HepG2 (cell line): ENCODE measurements around the gene SMARCA2. TPM values are rescaled to one million over a fixed set of nuclear protein-coding genes. Genes with fewer than 3 reads are reported as not detected.

Experiments used
- ATAC-seq: fragments of 200-7000 bp; cut with Tn5 transposase; 3 replicates; pipeline ENCODE4 v1.9.1; 2020; ENCODE audit warnings: mild to moderate bottlenecking, moderate library complexity
- BruUV-seq: library from RNA; stranded (reverse); fragments of 400-500 nt; replicated peaks from 2 replicates; lab custom pipeline; 2021; lab: Mats Ljungman, UMichigan
- CTCF ChIA-PET: fragments of 300-600 bp; formaldehyde crosslinking; extraction: SDS; loops from one replicate; lab custom pipeline; 2021; ENCODE audit warnings: low total read pairs, inconsistent platforms, low intra/inter-chr PET ratio; lab: Yijun Ruan, JAX
- POLR2A ChIA-PET: fragments of 350-600 bp; sonication (Branson Sonifier 250); formaldehyde crosslinking; loops from one replicate; lab custom pipeline; 2020; ENCODE audit warnings: antibody characterized with exemption, inconsistent platforms; lab: Yijun Ruan, JAX
- DNase-seq: peaks from one replicate; pipeline ENCODE4 v3.0.0-alpha.2; 2015; ENCODE audit warnings: low spot score
- FAIRE-seq: peaks from 3 replicates; lab custom pipeline; 2011; peaks lifted over from hg19 to GRCh38; lab: Jason Lieb, UNC
- H2AFZ ChIP-seq: one replicate; pipeline ENCODE4 v1.6.1; 2011; ENCODE audit warnings: low read length, inconsistent platforms
- H3K27ac ChIP-seq: fragments of 300-600 bp; 3 replicates; pipeline ENCODE4 v1.8.0; 2011; ENCODE audit warnings: mixed run types, mild to moderate bottlenecking, mixed read lengths, low read length, inconsistent platforms; ENCODE audit not compliant: insufficient read depth; ENCODE audit errors: extremely low read length
- H3K27me3 ChIP-seq, 2 experiments: fragments of 200-600 bp in 1 of 2; 2 replicates in 1 of 2; 3 replicates in 1 of 2; pipeline versions ENCODE4 v1.6.0 to v1.8.0; 2011; ENCODE audit warnings: low read length in 2 of 2, mild to moderate bottlenecking in 2 of 2, moderate library complexity in 2 of 2, inconsistent platforms in 1 of 2; ENCODE audit not compliant: insufficient read depth in 2 of 2, control insufficient read depth in 1 of 2
- H3K36me3 ChIP-seq, 2 experiments: fragments of 200-600 bp in 1 of 2; replicated peaks in 1 of 2; 2 replicates in 1 of 2; 3 replicates in 1 of 2; pipeline versions ENCODE4 v1.5.1 to v1.8.0; 2011; ENCODE audit warnings: low read length in 2 of 2, inconsistent platforms in 1 of 2; ENCODE audit not compliant: insufficient read depth in 2 of 2, control insufficient read depth in 1 of 2
- H3K4me1 ChIP-seq: 2 replicates; pipeline ENCODE4 v1.5.1; 2012; ENCODE audit warnings: low read length, inconsistent platforms; ENCODE audit not compliant: insufficient read depth
- H3K4me2 ChIP-seq: 2 replicates; pipeline ENCODE4 v1.6.0; 2011; ENCODE audit warnings: low read depth, low read length, inconsistent platforms
- H3K4me3 ChIP-seq, 3 experiments: fragments of 200-600 bp in 1 of 3; sonication (generic), shearing (Covaris generic) in 1 of 3; replicated peaks in 1 of 3; 2 replicates each; pipeline ENCODE4 v1.5.1; 2011 to 2016; ENCODE audit warnings: low read length in 3 of 3, inconsistent platforms in 2 of 3, low read depth in 2 of 3, mild to moderate bottlenecking in 2 of 3, control low read depth in 1 of 3, mixed read lengths in 1 of 3; ENCODE audit not compliant: insufficient read depth in 1 of 3
- H3K79me2 ChIP-seq: one replicate; pipeline ENCODE4 v1.6.1; 2011; ENCODE audit warnings: low read length, inconsistent platforms; ENCODE audit not compliant: insufficient read depth
- H3K9ac ChIP-seq: 2 replicates; pipeline ENCODE4 v1.6.0; 2011; ENCODE audit warnings: mild to moderate bottlenecking, low read depth, low read length, inconsistent platforms; ENCODE audit not compliant: insufficient read depth
- H3K9me3 ChIP-seq: 2 replicates; pipeline ENCODE4 v1.5.1; 2012; ENCODE audit warnings: mild to moderate bottlenecking, low read length
- H4K20me1 ChIP-seq: 2 replicates; pipeline ENCODE4 v1.6.0; 2011; ENCODE audit warnings: inconsistent platforms, mild to moderate bottlenecking, low read length, moderate library complexity; ENCODE audit not compliant: insufficient read depth
- CBFB ChIP-seq: sonication (generic); formaldehyde crosslinking; IDR thresholded peaks from 2 replicates; pipeline ENCODE4 v1.4.0; 2020; ENCODE audit warnings: missing genetic modification reagents
- HHEX ChIP-seq: IDR thresholded peaks from 2 replicates; pipeline ENCODE4 v1.6.1; 2016; ENCODE audit warnings: control low read depth
- HNF1B ChIP-seq: sonication (generic); formaldehyde crosslinking; IDR thresholded peaks from 2 replicates; pipeline ENCODE4 v1.5.1; 2020; ENCODE audit warnings: mild to moderate bottlenecking, moderate library complexity, missing genetic modification reagents
- MEIS1 ChIP-seq: sonication (generic); formaldehyde crosslinking; IDR thresholded peaks from 2 replicates; pipeline ENCODE4 v1.9.0; 2021; ENCODE audit warnings: mild to moderate bottlenecking, missing genetic modification reagents, moderate library complexity, borderline replicate concordance
- NFE2L2 ChIP-seq: fragments of 150-350 bp; IDR thresholded peaks from 2 replicates; pipeline ENCODE4 v1.6.1; 2014; ENCODE audit warnings: low read length
- TAF1 ChIP-seq: sonication (generic); formaldehyde crosslinking; IDR thresholded peaks from 2 replicates; pipeline ENCODE4 v1.4.0; 2020; ENCODE audit warnings: missing genetic modification reagents
- TFAP4 ChIP-seq: sonication (generic); IDR thresholded peaks from 2 replicates; pipeline ENCODE4 v1.6.1; 2016; ENCODE audit warnings: low read depth, borderline replicate concordance
- TIGD3 ChIP-seq: sonication (generic); formaldehyde crosslinking; IDR thresholded peaks from 2 replicates; pipeline ENCODE4 v1.5.1; 2020; ENCODE audit warnings: mild to moderate bottlenecking, missing genetic modification reagents, borderline replicate concordance
- ZNF10 ChIP-seq: sonication (generic); formaldehyde crosslinking; IDR thresholded peaks from 2 replicates; pipeline ENCODE4 v1.4.0; 2020; ENCODE audit warnings: mild to moderate bottlenecking, low read depth, missing genetic modification reagents, borderline replicate concordance
- ZNF12 ChIP-seq: sonication (generic); formaldehyde crosslinking; IDR thresholded peaks from 2 replicates; pipeline ENCODE4 v1.5.0; 2020; ENCODE audit warnings: missing genetic modification reagents
- WGBS: methylation state at CpG from one replicate; pipeline ENCODE4 v1.1.6; 2017; ENCODE audit warnings: low lambda C conversion rate; 5-methylcytosine and 5-hydroxymethylcytosine counted together
- in situ Hi-C: cut with HindIII; loops from 2 replicates; pipeline ENCODE4 v1.10.0; 2017; ENCODE audit warnings: low pct_unique_long_range_greater_than_20kb; ENCODE audit not compliant: extremely low pct_ligation_motif_present
- intact Hi-C: fragments of 100-400 bp; cut with micrococcal nuclease; formaldehyde crosslinking; loops from one replicate; pipeline ENCODE4 v1.10.0; 2022; ENCODE audit not compliant: unreplicated experiment
- polyA plus RNA-seq, 8 experiments: library from polyadenylated mRNA; depleted of rRNA in 3 of 8; stranded (reverse) in 7 of 8; unstranded in 1 of 8; fragments of >200 nt; fragmentation: Illumina TruSeq in 4 of 8; extraction: Trizol in 4 of 8; gene quantifications; 2 replicates each; pipeline versions ENCODE4 v1.2.1 to v1.2.3, GENCODE V29; 2011 to 2016; ENCODE audit warnings: low read depth in 4 of 8, missing spikeins in 1 of 8, mixed read lengths in 1 of 8; ENCODE audit not compliant: insufficient read depth in 1 of 8
- total RNA-seq, 5 experiments: library from RNA; depleted of rRNA; stranded (reverse); fragments of >200 nt; fragmentation: Illumina TruSeq; extraction: Trizol; gene quantifications; 2 replicates each; pipeline ENCODE4 v1.2.3, GENCODE V29; 2016; ENCODE audit warnings: low read depth in 1 of 5
- TF ChIP-seq, protein P1 (sequence below): sonication (generic); formaldehyde crosslinking; IDR thresholded peaks from 2 replicates; pipeline ENCODE4 v1.4.0; 2020; ENCODE audit warnings: missing genetic modification reagents, borderline replicate concordance
- TF ChIP-seq, protein P2 (sequence below): sonication (generic); formaldehyde crosslinking; IDR thresholded peaks from 2 replicates; pipeline ENCODE4 v1.5.1; 2020; ENCODE audit warnings: mild to moderate bottlenecking, missing genetic modification reagents, moderate library complexity
- TF ChIP-seq, protein P3 (sequence below): IDR thresholded peaks from 2 replicates; pipeline ENCODE4 v1.6.1; 2016

SMARCA2 gene
- total and polyA plus RNA-seq, 2 of the 13 experiments (the other 11 are each of a cell fraction or from before 2014, with no cell fraction given) = 22.5 to 23.7 TPM

- H3K9me3 ChIP-seq = no peaks in the 10 kb centered on the region
- H3K27me3 ChIP-seq = no peaks in the 10 kb centered on the region
- no peak overlapping the region for H2AFZ ChIP-seq
- in situ Hi-C loops (no loop called here), intact Hi-C loops (no loop called here)
- FAIRE-seq (no peak), DNase-seq (no peak), ATAC-seq (no peak)
- 35% methylated on average over 1 of the region's 1 CpG for WGBS
- no peak overlapping the region for H3K4me3 ChIP-seq
- CTCF ChIA-PET = no interaction called here
- H4K20me1 ChIP-seq = no peaks in the 10 kb centered on the region
- H3K27ac ChIP-seq = no peak overlapping the region
- H3K4me2 ChIP-seq = no peak overlapping the region
- H3K36me3 ChIP-seq = no peaks in the 10 kb centered on the region
- no peak overlapping the region for H3K9ac ChIP-seq
- H3K79me2 ChIP-seq = no peaks in the 10 kb centered on the region
- no TSS peak for BruUV-seq
- peaks cover 16% of the 10 kb centered on the region for H3K4me1 ChIP-seq
- POLR2A ChIA-PET = no interaction called here
- TF ChIP-seq CBFB (CRISPR knock-in tag) (no peak), ZNF12 (CRISPR knock-in tag) (no peak), TIGD3 (CRISPR knock-in tag) (no peak), MEIS1 (CRISPR knock-in tag) (no peak), TFAP4 (no peak), ZNF10 (no peak), NFE2L2 (no peak), TAF1 (CRISPR knock-in tag) (no peak), HNF1B (CRISPR knock-in tag) (no peak), HHEX (CRISPR knock-in tag) (no peak)
- TF ChIP-seq, protein P1, sequence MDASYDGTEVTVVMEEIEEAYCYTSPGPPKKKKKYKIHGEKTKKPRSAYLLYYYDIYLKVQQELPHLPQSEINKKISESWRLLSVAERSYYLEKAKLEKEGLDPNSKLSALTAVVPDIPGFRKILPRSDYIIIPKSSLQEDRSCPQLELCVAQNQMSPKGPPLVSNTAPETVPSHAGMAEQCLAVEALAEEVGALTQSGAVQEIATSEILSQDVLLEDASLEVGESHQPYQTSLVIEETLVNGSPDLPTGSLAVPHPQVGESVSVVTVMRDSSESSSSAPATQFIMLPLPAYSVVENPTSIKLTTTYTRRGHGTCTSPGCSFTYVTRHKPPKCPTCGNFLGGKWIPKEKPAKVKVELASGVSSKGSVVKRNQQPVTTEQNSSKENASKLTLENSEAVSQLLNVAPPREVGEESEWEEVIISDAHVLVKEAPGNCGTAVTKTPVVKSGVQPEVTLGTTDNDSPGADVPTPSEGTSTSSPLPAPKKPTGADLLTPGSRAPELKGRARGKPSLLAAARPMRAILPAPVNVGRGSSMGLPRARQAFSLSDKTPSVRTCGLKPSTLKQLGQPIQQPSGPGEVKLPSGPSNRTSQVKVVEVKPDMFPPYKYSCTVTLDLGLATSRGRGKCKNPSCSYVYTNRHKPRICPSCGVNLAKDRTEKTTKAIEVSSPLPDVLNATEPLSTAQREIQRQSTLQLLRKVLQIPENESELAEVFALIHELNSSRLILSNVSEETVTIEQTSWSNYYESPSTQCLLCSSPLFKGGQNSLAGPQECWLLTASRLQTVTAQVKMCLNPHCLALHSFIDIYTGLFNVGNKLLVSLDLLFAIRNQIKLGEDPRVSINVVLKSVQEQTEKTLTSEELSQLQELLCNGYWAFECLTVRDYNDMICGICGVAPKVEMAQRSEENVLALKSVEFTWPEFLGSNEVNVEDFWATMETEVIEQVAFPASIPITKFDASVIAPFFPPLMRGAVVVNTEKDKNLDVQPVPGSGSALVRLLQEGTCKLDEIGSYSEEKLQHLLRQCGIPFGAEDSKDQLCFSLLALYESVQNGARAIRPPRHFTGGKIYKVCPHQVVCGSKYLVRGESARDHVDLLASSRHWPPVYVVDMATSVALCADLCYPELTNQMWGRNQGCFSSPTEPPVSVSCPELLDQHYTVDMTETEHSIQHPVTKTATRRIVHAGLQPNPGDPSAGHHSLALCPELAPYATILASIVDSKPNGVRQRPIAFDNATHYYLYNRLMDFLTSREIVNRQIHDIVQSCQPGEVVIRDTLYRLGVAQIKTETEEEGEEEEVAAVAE = no peak
- TF ChIP-seq, protein P2, sequence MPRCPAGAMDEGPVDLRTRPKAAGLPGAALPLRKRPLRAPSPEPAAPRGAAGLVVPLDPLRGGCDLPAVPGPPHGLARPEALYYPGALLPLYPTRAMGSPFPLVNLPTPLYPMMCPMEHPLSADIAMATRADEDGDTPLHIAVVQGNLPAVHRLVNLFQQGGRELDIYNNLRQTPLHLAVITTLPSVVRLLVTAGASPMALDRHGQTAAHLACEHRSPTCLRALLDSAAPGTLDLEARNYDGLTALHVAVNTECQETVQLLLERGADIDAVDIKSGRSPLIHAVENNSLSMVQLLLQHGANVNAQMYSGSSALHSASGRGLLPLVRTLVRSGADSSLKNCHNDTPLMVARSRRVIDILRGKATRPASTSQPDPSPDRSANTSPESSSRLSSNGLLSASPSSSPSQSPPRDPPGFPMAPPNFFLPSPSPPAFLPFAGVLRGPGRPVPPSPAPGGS (CRISPR knock-in tag) = no peak
- TF ChIP-seq, protein P3, sequence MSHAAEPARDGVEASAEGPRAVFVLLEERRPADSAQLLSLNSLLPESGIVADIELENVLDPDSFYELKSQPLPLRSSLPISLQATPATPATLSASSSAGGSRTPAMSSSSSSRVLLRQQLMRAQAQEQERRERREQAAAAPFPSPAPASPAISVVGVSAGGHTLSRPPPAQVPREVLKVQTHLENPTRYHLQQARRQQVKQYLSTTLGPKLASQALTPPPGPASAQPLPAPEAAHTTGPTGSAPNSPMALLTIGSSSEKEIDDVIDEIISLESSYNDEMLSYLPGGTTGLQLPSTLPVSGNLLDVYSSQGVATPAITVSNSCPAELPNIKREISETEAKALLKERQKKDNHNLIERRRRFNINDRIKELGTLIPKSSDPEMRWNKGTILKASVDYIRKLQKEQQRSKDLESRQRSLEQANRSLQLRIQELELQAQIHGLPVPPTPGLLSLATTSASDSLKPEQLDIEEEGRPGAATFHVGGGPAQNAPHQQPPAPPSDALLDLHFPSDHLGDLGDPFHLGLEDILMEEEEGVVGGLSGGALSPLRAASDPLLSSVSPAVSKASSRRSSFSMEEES = no peak
Observed at GRCh38 chr9:1982074-1982473, 33.1 kb upstream of the SMARCA2 start.
